DMS153 (cell line): ENCODE data around the gene EMB.
"Not testable (repeated sequence)": the region's sequence is repeated elsewhere in the genome, so short reads cannot be mapped to it uniquely, and the experiment has no call there.

Experiments
- DNase-seq: peaks from one replicate; lab custom pipeline; 2025; lab: John Stamatoyannopoulos, UW

The EMB gene

GRCh38 chr5:50421184-50421950, 19.7 kb downstream of the EMB start:
- not testable (repeated sequence) for DNase-seq

DNA sequence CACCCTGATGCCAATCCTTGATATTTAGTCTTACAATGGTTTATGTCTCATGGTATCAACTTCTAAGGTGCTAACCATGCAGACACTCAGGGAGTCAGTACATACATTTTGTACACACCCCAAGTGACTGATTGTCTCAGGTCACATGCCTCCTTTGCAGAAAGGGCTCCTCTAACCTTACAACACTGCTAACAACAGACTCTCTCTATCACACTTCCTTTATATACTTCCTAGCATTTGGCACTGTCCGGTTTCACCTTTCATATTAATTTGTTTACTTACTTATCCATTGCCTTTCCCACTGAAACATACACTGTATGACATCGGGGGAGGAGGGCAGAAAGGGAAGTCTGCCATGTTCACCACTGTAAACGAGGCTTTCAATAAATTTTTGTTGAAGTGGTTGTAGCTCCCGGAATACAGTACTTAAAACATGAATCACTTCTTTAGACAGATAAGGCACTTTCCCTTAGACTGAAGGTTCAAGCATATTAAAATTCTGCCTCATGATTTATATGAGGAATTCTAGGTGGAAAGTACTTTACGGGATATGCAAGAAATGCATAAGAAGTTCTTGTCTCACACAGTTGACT, 20.6 kb downstream of the EMB start:
- DNase-seq = peak; percentile 65

- not testable (repeated sequence) for DNase-seq
Observed at GRCh38 chr5:50419656-50420055, 21.4 kb downstream of the EMB start.

GRCh38 chr5:50416637-50417036, 24.5 kb downstream of the EMB start:
- not testable (repeated sequence) for DNase-seq

DNA sequence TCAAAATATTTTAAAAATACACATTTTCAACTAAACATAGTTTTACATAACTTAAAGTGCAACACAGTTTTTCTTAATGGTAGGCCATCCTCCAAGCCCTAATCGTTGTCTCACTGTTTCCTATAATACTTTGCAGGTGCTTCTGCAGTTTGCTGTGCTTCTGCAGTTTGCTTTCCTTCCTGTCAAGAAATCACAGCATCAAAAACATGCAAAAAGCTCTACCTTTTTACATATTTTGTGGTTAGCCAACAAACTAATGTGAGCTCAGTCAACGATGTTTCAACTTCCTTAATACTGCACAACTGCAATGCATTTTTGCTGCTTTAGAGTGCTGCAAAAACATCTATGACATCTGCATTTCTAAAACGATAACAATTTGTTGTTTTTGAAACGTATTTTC, 25.2 kb downstream of the EMB start:
- no peak for DNase-seq

DNA sequence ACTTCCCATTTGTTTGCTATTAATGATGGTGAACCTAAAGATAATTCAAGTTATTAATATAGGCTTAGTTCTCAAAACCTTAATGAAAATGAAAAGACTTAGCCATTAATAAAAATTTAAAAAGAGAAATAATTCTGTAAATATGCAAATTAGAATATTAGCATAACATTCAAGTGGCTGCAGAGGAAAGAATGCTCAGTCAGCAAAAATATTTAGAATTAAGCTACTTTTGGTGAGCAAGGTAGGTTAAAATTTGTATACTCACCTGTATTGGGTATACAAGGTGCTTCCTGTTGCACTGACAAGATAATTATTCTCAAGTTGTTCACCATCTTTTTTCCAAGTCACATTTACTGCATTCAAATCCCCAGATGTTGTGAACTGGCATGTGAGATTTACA, 30.2 kb downstream of the EMB start:
- DNase-seq = not testable (repeated sequence)

- DNase-seq = peak; percentile 13
Observed at GRCh38 chr5:50406877-50407276, 34.2 kb downstream of the EMB start.

GRCh38 chr5:50401336-50401735, 39.8 kb downstream of the EMB start:
- DNase-seq = no peak

GRCh38 chr5:50393925-50394609, 47.0 kb downstream of the EMB start:
- DNase-seq = not testable (repeated sequence)

DNA sequence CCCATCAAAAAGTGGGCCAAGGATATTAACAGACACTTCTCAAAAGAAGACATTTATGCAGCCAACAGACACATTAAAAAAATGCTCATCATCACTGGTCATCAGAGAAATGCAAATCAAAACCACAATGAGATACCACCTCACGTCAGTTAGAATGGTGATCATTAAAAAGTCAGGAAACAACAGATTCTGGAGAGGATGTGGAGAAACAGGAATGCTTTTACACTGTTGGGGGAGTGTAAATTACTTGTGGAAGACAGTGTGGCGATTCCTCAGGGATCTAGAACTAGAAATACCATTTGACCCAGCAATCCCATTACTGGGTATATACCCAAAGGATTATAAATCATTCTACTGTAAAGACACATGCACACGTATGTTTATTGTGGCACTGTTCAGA, 48.8 kb downstream of the EMB start:
- not testable (repeated sequence) for DNase-seq

DNA sequence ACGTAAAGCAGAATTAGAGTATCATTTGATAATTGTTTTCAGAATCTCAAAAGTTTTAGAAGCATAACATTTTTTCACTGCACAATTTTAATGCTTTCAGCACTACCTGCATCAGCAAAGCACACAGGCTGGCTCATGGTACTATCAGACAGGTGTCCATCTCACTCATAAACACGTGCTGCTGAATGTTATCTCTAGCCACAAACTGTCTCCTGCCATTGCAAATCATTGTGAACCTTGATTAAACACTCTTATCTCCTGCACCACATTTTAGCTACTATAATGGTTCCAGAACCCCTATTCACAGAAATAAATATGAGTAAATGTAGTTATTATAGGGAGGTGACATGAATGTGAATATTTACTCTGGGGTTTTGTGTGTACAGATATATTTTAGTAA, 56.7 kb downstream of the EMB start:
- DNase-seq = peak; percentile 17

DNA sequence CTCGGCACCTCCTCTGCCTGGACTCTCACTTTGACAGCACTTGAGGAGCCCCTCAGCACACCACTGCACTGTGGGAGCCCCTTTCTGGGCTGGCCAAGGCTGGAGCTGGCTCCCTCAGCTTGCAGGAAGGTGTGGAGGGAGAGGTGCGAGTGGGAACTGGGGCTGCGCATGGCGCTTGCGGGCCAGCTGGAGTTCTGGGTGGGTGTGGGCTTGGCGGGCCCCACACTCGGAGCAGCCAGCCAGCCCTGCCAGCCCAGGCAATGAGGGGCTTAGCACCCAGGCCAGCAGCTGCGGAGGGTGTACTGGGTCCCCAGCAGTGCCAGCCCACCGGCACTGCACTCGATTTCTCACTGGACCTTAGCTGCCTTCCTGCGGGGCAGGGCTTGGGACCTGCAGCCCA, 64.4 kb downstream of the EMB start:
- DNase-seq = not testable (repeated sequence)

- DNase-seq = not testable (repeated sequence)
Observed at GRCh38 chr5:50369287-50370033, 71.6 kb downstream of the EMB start.

DNA sequence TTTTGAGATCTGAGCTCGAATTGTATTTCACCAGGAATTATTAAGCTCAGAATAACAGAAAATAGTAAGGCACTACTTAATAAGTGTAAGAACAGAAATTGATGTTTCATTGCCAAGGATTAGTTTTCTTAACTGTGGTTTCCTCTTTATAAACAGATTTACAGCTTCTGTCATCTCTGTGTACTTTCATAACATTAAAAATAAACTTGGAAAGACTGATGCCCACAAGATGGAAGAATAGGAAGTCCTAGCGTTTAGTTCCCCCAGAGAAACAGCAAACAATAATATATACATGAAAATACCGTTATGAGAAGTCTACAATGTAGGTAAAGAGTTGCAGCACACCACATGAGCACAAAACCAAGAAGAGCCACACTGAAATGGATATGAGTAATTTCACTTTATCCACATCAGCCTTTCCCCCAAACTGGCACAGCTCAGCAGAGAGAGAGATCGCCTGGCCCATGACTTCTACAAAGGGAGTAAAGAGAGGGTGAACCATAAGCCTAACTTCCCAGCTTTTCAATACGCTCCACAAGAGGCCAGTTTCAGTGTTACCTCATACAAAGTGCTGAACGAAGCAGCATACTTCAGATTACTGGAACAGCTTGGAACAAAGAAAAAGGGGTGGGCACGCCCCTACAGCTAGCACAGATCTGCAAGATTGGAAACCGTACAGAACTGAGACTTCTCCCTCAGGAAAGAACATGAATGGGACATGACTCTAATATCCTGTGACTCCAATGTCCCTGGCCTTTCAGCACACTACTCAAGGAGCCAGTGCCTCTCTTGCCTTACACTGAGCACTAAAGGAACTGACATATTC, 75.4 kb downstream of the EMB start:
- no peak for DNase-seq

GRCh38 chr5:50364535-50365309, 76.4 kb downstream of the EMB start:
- DNase-seq = not testable (repeated sequence)

GRCh38 chr5:50359187-50359586, 81.9 kb downstream of the EMB start:
- DNase-seq = no peak

- no peak for DNase-seq
Observed at GRCh38 chr5:50352382-50352781, 88.7 kb downstream of the EMB start.
